Heart right ventricle (tissue), 16 donors: ENCODE results near the gene WFDC5. TPM values are rescaled to one million over a fixed set of nuclear protein-coding genes. Genes with fewer than 3 reads are reported as not detected.
"Not testable (repeated sequence)": the region's sequence is repeated elsewhere in the genome, so short reads cannot be mapped to it uniquely, and the experiment has no call there.

Source experiments
- ATAC-seq, 8 donors: fragments of 200-7000 bp; cut with Tn5 transposase; one replicate each; pipeline ENCODE4 v1.9.1; 2020; ENCODE audit warnings: mild to moderate bottlenecking in 8 of 8, moderate library complexity in 8 of 8, moderate number of reproducible peaks in 1 of 8
- DNase-seq, 2 donors: peaks; one replicate each; pipeline ENCODE4 v3.0.0-alpha.2; 2020
- H3K27ac ChIP-seq, 10 donors: fragments of 200-600 bp; sonication (generic) in 2 of 10; one replicate each; pipeline versions ENCODE4 v1.5.0 to v1.8.0; 2020 to 2022; ENCODE audit warnings: mild to moderate bottlenecking in 3 of 10
- H3K27me3 ChIP-seq, 7 donors: fragments of 200-600 bp; one replicate each; pipeline ENCODE4 v1.8.0; 2021 to 2022; ENCODE audit warnings: mild to moderate bottlenecking in 2 of 7
- H3K36me3 ChIP-seq, 9 donors: fragments of 200-600 bp; sonication (generic) in 1 of 9; one replicate each; pipeline versions ENCODE4 v1.5.0 to v1.8.0; 2020 to 2022; ENCODE audit warnings: mild to moderate bottlenecking in 2 of 9
- H3K4me1 ChIP-seq, 9 donors: fragments of 200-600 bp; sonication (generic) in 1 of 9; one replicate each; pipeline versions ENCODE4 v1.5.0 to v1.8.0; 2020 to 2022; ENCODE audit warnings: mild to moderate bottlenecking in 4 of 9
- H3K4me3 ChIP-seq, 10 donors: fragments of 200-600 bp; sonication (generic) in 2 of 10; one replicate each; pipeline versions ENCODE4 v1.5.0 to v1.8.0; 2020 to 2022; ENCODE audit warnings: mild to moderate bottlenecking in 7 of 10, moderate library complexity in 2 of 10
- H3K9me3 ChIP-seq, 11 donors: fragments of 200-600 bp in 10 of 11; sonication (generic) in 2 of 11; one replicate each; pipeline versions ENCODE4 v1.5.0 to v1.8.0; 2013 to 2022; ENCODE audit warnings: mild to moderate bottlenecking in 2 of 11, control low read depth in 1 of 11, moderate library complexity in 1 of 11
- CTCF ChIP-seq, 9 donors: fragments of 200-600 bp; sonication (generic) in 2 of 9; IDR thresholded peaks; one replicate each; pipeline versions ENCODE4 v1.5.0 to v1.8.0; 2021 to 2022; ENCODE audit warnings: antibody characterized with exemption in 9 of 9, mild to moderate bottlenecking in 5 of 9, moderate library complexity in 1 of 9
- WGBS, 2 donors: extraction: QIAGEN DNeasy Blood & Tissue Kit; methylation state at CpG; one replicate each; pipeline ENCODE4 v1.1.7; 2013; ENCODE audit warnings: inconsistent platforms in 1 of 2; 5-methylcytosine and 5-hydroxymethylcytosine counted together
- intact Hi-C, 10 donors: fragments of 100-400 bp; cut with DNase I; formaldehyde crosslinking; loops; one replicate each; pipeline versions ENCODE4 v1.11.1 to v1.14.2; 2022
- polyA plus RNA-seq, 2 donors: library from polyadenylated mRNA; stranded (reverse); fragments of 200-250 nt; gene quantifications; one replicate each; pipeline ENCODE4 v1.2.3, GENCODE V29; 2013
- total RNA-seq, 10 donors: library from RNA; stranded (reverse); fragmentation: NEBNext Ultra II Directional in 3 of 10; extraction: Animal tissue kit (Norgen Biotek cat#: 25700) in 3 of 10; gene quantifications; one replicate each; pipeline versions ENCODE4 v1.2.1 to v1.2.4, GENCODE V29; 2021 to 2023
- donor health status: Arrhythmogenic right ventricular cardiomyopathy.
- donor health status: ischemic (EF 13 %, LVEDD 7.1; RV severe dilation, severe dysfunction).
- donor health status: healthy with polysubstance abuse.
- donor health status: DM: no; HTN: yes; CAD: no.
- donor health status: DM: no; HTN: no; CAD: no.
- donor health status: ischemic (EF 25% LVEDD 6.9; RV normal size, moderate dysfunction).
- donor health status: ischemic (EF 25% LVEDD 5.7; RV mildly dilated, moderate dysfunction).
- donor health status: healthy.
- donor health status: DM: yes; HTN: yes; CAD: no.
- donor health status: Ischemic cardiomyopathy.
- donor health status: ischemic (EF 35%, LVEDD 5.7; RV mildly dilated, moderate dysfunction).
- donor health status: nonischemic (EF 11% LVEDD 7.7; RV severe dilation, severe dysfunction).
- donor health status: DM: yes; HTN: yes; CAD: no.
- donor health status: PGD.
- donor health status: ischemic (EF 29% LVEDD 5.4; RV normal size, mild dysfunction).
- donor health status: nonischemic (EF 23%, LVEDD 6.1; RV moderate dilation, normal function).

The WFDC5 gene
- total and polyA plus RNA-seq, 12 donors: not detected

- Histone ChIP-seq H3K27ac (no peak overlapping the region), H3K4me1 (peaks cover 0 to 8% (median 0%) of the 10 kb centered on the region in 9 donors), H3K9me3 (no peaks in the 10 kb centered on the region), H3K4me3 (no peak overlapping the region), H3K36me3 (no peaks in the 10 kb centered on the region), H3K27me3 (peaks cover 0 to 46% (median 28%) of the 10 kb centered on the region in 7 donors)
- intact Hi-C loops: no loop called here
- WGBS, 2 donors: 86 to 90% methylated on average over 3 of the region's 3 CpGs
- DNase-seq (no peak), ATAC-seq (no peak)
- no peak for TF ChIP-seq CTCF (IDR thresholded peaks at IDR 0.05)
These were observed 34.1 kb upstream of the WFDC5 start for GRCh38 chr20:45149062-45149461.

DNA sequence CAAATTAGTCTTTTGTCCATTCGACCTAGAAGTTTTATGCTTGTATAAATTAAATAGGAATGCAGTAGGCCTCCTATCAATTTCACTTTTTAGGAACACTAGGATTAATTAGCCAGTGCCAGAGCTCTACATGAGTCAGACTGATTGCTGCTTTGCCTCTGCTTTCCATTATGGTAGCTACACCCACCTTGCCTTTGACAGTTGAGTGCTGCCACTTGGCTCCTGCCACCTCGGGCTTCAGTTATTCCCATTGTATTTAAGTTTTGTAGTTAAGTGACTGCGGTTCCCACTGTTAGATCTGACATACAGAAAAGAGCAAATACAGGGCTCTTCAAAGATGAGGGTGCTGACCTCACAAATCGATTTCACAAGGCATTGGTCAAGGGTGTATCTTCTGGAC lies 25.9 kb upstream of the WFDC5 start:
- no peaks in the 10 kb centered on the region for H3K36me3 ChIP-seq
- no peak overlapping the region for H3K27ac ChIP-seq
- ATAC-seq (no peak), DNase-seq (no peak)
- no peak overlapping the region for H3K4me3 ChIP-seq
- no peak for TF ChIP-seq CTCF (IDR thresholded peaks at IDR 0.05)
- intact Hi-C loops: no loop called here
- peaks cover 0 to 47% (median 28%) of the 10 kb centered on the region in 7 donors for H3K27me3 ChIP-seq
- no peaks in the 10 kb centered on the region for H3K9me3 ChIP-seq
- 63 to 75% methylated on average over 4 of the region's 4 CpGs for WGBS, 2 donors
- H3K4me1 ChIP-seq: no peaks in the 10 kb centered on the region

DNA sequence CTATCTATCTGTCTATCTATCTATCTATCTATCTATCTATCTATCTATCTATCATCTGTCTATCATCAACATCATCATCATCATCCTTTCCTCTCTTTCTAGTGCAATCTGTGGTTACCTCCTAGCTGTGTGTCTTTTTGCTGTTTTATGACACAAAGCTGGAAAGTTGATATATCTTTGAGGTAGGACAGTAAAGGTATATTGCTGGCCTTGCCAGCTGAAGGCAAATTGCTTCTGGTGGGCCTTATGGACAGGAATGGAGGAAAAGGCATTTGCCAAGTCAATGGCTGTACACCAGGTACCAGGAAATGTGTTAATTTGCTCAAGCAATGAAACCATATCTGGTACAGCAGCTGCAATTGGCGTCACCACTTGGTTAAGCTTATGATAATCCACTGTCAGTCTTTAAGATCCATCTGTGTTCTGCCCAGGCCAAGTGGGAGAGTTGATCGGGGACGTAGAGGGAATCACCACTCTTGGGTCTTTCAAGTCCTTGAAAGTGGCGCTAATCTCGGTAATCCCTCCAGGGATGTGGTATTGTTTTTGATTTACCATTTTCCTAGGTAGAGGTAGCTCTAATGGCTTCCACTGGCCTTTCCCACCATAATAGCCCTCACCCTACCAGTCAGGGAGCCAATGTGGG lies 24.9 kb upstream of the WFDC5 start:
- H3K36me3 ChIP-seq, H3K4me3 ChIP-seq, intact Hi-C loops, ATAC-seq, H3K4me1 ChIP-seq, H3K27ac ChIP-seq, H3K9me3 ChIP-seq, DNase-seq: not testable (repeated sequence)
- peaks cover 0 to 47% (median 23%) of the 10 kb centered on the region in 7 donors for H3K27me3 ChIP-seq
- 87 to 92% methylated on average over 5 of the region's 5 CpGs for WGBS, 2 donors

DNA sequence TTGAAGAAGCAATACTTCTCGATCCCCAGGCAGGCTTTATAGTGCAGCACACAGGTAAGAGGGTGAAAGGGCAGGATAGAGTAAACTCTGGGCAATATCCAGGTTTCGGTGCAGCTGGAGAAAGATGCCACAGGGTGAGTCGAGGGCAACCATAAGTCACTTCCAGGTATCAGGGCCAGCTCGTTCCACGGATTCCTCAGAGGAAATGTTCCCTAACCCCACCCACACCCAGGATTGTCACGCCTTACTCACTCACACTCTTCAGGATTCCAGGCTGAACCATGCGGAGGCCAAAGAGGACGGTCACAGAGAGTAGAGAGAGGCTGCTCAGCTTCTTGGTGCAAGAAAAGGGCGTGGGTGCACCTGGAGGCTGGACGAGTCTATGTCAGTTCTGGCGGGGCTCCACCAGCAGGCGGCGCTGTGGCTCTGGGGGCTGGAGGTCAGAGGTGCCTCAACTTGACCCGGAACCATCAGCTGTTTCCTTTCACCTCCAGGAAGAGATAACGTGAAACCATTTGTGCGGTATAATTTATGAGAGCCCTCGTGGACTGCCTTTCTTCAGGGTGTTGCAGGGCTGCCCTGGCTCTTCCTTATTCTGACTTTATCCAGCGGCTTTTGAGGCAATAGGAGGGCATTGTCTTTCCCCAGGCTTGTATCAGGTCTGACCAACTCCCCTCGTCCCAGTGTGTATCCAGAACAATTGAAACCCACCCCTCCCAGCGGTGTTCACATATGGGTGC lies 23.8 kb upstream of the WFDC5 start:
- WGBS, 2 donors: 37 to 38% methylated on average over 20 of the region's 20 CpGs
- Histone ChIP-seq H3K27ac (no peak overlapping the region), H3K4me3 (no peak overlapping the region), H3K4me1 (no peaks in the 10 kb centered on the region), H3K9me3 (no peaks in the 10 kb centered on the region), H3K27me3 (peaks cover 0 to 38% (median 24%) of the 10 kb centered on the region in 7 donors), H3K36me3 (no peaks in the 10 kb centered on the region)
- peak in 7 of 9 donors; percentile 27 to 64 (median 32) for TF ChIP-seq CTCF (IDR thresholded peaks at IDR 0.05)
- peak in 1 of 2 donors; percentile 36 for DNase-seq
- intact Hi-C loops: no loop called here
- ATAC-seq: peak in 1 of 8 donors; percentile 47

- no peak for TF ChIP-seq CTCF (IDR thresholded peaks at IDR 0.05)
- 38 to 63% methylated on average over 2 of the region's 2 CpGs for WGBS, 2 donors
- ATAC-seq (no peak), DNase-seq (no peak)
- H3K36me3 ChIP-seq: no peaks in the 10 kb centered on the region
- H3K4me1 ChIP-seq: no peaks in the 10 kb centered on the region
- peaks cover 0 to 42% (median 39%) of the 10 kb centered on the region in 7 donors for H3K27me3 ChIP-seq
- H3K4me3 ChIP-seq: no peak overlapping the region
- H3K27ac ChIP-seq: no peak overlapping the region
- intact Hi-C loops: no loop called here
- H3K9me3 ChIP-seq: peaks cover 0 to 6% (median 0%) of the 10 kb centered on the region in 11 donors
These were observed 21.9 kb upstream of the WFDC5 start for GRCh38 chr20:45136911-45137310.
